HG02798 (cell line): ENCODE results near the gene ADGRF3.
"Not testable (repeated sequence)": the region's sequence is repeated elsewhere in the genome, so short reads cannot be mapped to it uniquely, and the experiment has no call there.

ENCODE experiments used
- ATAC-seq: cut with Tn5 transposase; IDR thresholded peaks from one replicate; pipeline ENCODE4 v1.9.1; 2021; ENCODE audit warnings: mild to moderate bottlenecking; ENCODE audit not compliant: unreplicated experiment, poor library complexity

Gene ADGRF3

GRCh38 chr2:26351375-26352090 is 4.9 kb upstream of the ADGRF3 start:
- no peak for ATAC-seq

- no peak for ATAC-seq
Observed at GRCh38 chr2:26349690-26350089, 3.1 kb upstream of the ADGRF3 start.

GRCh38 chr2:26347286-26347865 is 787 bp upstream of the ADGRF3 start:
- ATAC-seq: no peak

- ATAC-seq: peak; percentile 96
Observed at GRCh38 chr2:26345545-26346453, 790 bp downstream of the ADGRF3 start, which contains the start of gene SELENOI. Gene SELENOI, plus strand, starts transcription at chr2:26346143. Its CDS starts 90 bp downstream, at chr2:26346233.

- ATAC-seq: no peak
Observed at GRCh38 chr2:26345283-26345544, 1.4 kb downstream of the ADGRF3 start.

GRCh38 chr2:26344581-26345282 is 1.9 kb downstream of the ADGRF3 start:
- ATAC-seq: no peak

GRCh38 chr2:26340831-26341230 is 5.8 kb downstream of the ADGRF3 start:
- ATAC-seq: no peak

- no peak for ATAC-seq
Observed at GRCh38 chr2:26337298-26337697, 9.3 kb downstream of the ADGRF3 start.

GRCh38 chr2:26336719-26337118 is 9.9 kb downstream of the ADGRF3 start:
- no peak for ATAC-seq

GRCh38 chr2:26335231-26335630 is 11.4 kb downstream of the ADGRF3 start:
- ATAC-seq: no peak

GRCh38 chr2:26333293-26333692 is 13.3 kb downstream of the ADGRF3 start:
- no peak for ATAC-seq

- not testable (repeated sequence) for ATAC-seq
Observed at GRCh38 chr2:26331321-26331720, 15.3 kb downstream of the ADGRF3 start.

GRCh38 chr2:26330604-26331003 is 16.0 kb downstream of the ADGRF3 start:
- ATAC-seq: no peak

- ATAC-seq: peak; percentile 80
Observed at GRCh38 chr2:26330114-26330549, 16.5 kb downstream of the ADGRF3 start.

- ATAC-seq: not testable (repeated sequence)
Observed at GRCh38 chr2:26329083-26329482, 17.5 kb downstream of the ADGRF3 start.

GRCh38 chr2:26327291-26328272 is 19.0 kb downstream of the ADGRF3 start:
- ATAC-seq: no peak

- ATAC-seq: no peak
Observed at GRCh38 chr2:26326514-26326913, 20.1 kb downstream of the ADGRF3 start.

GRCh38 chr2:26325851-26326250 is 20.7 kb downstream of the ADGRF3 start:
- ATAC-seq: no peak

- ATAC-seq: no peak
Observed at GRCh38 chr2:26324903-26325302, 21.7 kb downstream of the ADGRF3 start.
